Vagina (tissue), 2 donors: ENCODE data around the gene COL5A1. TPM values are rescaled to one million over a fixed set of nuclear protein-coding genes. Genes with fewer than 3 reads are reported as not detected.

Experiments
- DNase-seq, 2 donors: peaks; one replicate each; pipeline ENCODE4 v3.0.0-alpha.2; 2017; ENCODE audit errors: extremely low spot score in 2 of 2
- H3K27ac ChIP-seq: fragments of 200-600 bp; sonication (generic); one replicate; pipeline ENCODE4 v1.5.1; 2019
- H3K27me3 ChIP-seq: fragments of 200-600 bp; sonication (generic); one replicate; pipeline ENCODE4 v1.5.1; 2019
- H3K36me3 ChIP-seq, 2 donors: fragments of 200-600 bp; sonication (generic); one replicate each; pipeline ENCODE4 v1.5.1; 2017 to 2019
- H3K4me1 ChIP-seq: fragments of 200-600 bp; sonication (generic); one replicate; pipeline ENCODE4 v1.5.1; 2019
- H3K4me3 ChIP-seq, 2 donors: fragments of 200-600 bp; sonication (generic); 1 replicate in 1 of 2; 2 replicates in 1 of 2; pipeline ENCODE4 v1.5.1; 2016 to 2019
- H3K9me3 ChIP-seq: fragments of 200-600 bp; sonication (generic); one replicate; pipeline ENCODE4 v1.5.1; 2019
- POLR2A ChIP-seq, 2 donors: fragments of 450-650 bp; IDR thresholded peaks; one replicate each; pipeline ENCODE4 v1.6.1; 2017; ENCODE audit warnings: antibody characterized with exemption in 2 of 2, mild to moderate bottlenecking in 2 of 2, moderate library complexity in 2 of 2
- POLR2AphosphoS5 ChIP-seq, 2 donors: sonication (generic); formaldehyde crosslinking; IDR thresholded peaks; one replicate each; pipeline ENCODE4 v1.9.0; 2017; ENCODE audit warnings: antibody characterized with exemption in 2 of 2, mild to moderate bottlenecking in 2 of 2, low read depth in 1 of 2; ENCODE audit not compliant: insufficient read depth in 1 of 2
- intact Hi-C: fragments of 100-400 bp; cut with DNase I; formaldehyde crosslinking; loops from one replicate; pipeline ENCODE4 v1.15.1; 2023
- total RNA-seq: library from RNA; depleted of rRNA; stranded (reverse); fragments of >200 nt; gene quantifications from one replicate; pipeline ENCODE4 v1.2.3, GENCODE V29; 2016
- TF ChIP-seq, protein P1 (sequence below), 3 experiments: fragments of 450-650 bp in 2 of 3; fragments of 200-600 bp in 1 of 3; sonication (generic) in 1 of 3; IDR thresholded peaks; one replicate each; pipeline ENCODE4 v1.5.1; 2017 to 2019; ENCODE audit warnings: antibody characterized with exemption in 3 of 3, mild to moderate bottlenecking in 2 of 3, moderate library complexity in 2 of 3

COL5A1 gene
- total RNA-seq, 1 donor from 2014 or later = 36.6 TPM

DNA sequence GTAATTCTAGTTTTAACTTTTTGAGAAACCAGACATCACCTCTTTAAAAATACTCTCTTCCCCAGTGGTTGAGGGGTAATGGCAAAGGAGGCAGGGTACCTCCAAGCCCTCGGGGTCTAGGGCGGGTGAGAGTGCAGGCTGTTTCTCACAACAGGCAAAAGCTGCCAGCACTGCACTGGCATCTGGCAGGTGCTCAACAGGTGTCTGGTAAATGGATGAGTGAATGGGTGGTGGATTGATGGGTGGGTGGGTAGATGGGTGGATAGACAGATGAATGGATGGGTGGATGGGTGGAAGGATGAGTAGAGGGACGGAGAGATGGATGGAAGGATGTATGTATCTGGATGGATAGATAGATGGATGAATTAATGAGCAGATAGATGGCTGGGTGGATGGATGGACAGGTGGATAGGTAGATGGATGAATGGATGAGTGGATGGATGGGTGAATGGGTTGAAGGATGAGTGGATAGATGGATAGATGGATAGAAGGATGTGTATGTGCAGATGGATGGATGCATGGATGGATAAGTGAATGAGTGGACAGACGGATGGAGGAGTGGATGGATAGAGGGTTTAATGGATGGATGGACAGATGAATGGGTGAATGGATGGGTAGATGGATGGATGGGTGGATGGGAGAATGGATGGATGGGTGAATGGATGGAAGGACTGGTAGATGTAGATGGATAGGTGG, 84.6 kb downstream of the COL5A1 start:
- DNase-seq = no peak
- Histone ChIP-seq H3K36me3 (peaks cover 0 to 8% of the 10 kb centered on the region in 2 donors), H3K4me3 (no peak overlapping the region), H3K4me1 (peaks cover 54% of the 10 kb centered on the region), H3K9me3 (no peaks in the 10 kb centered on the region), H3K27me3 (no peaks in the 10 kb centered on the region), H3K27ac (no peak overlapping the region)
- no peak for TF ChIP-seq POLR2AphosphoS5 (IDR thresholded peaks at IDR 0.05; ENCODE audit: insufficient read depth in 1 of 2, low read depth in 1 of 2)
- TF ChIP-seq, protein P1, sequence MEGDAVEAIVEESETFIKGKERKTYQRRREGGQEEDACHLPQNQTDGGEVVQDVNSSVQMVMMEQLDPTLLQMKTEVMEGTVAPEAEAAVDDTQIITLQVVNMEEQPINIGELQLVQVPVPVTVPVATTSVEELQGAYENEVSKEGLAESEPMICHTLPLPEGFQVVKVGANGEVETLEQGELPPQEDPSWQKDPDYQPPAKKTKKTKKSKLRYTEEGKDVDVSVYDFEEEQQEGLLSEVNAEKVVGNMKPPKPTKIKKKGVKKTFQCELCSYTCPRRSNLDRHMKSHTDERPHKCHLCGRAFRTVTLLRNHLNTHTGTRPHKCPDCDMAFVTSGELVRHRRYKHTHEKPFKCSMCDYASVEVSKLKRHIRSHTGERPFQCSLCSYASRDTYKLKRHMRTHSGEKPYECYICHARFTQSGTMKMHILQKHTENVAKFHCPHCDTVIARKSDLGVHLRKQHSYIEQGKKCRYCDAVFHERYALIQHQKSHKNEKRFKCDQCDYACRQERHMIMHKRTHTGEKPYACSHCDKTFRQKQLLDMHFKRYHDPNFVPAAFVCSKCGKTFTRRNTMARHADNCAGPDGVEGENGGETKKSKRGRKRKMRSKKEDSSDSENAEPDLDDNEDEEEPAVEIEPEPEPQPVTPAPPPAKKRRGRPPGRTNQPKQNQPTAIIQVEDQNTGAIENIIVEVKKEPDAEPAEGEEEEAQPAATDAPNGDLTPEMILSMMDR (IDR thresholded peaks at IDR 0.05) = no peak
- TF ChIP-seq POLR2A (IDR thresholded peaks at IDR 0.05) = no peak
- intact Hi-C loops = no loop called here

DNA sequence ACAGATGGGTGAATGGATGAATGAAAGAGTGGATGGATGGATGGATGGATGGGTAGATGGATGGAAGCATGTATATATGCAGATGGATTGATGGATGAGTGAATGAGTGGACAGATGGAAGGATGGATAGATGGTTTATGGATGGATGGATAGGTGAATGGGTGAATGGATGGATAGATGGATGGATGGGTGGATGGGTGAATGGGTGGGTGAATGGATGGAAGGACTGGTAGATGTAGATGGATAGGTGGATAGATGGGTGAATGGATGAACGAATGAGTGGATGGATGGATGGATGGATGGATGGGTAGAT, 85.1 kb downstream of the COL5A1 start:
- Histone ChIP-seq H3K4me1 (peaks cover 54% of the 10 kb centered on the region), H3K4me3 (no peak overlapping the region)
- intact Hi-C loops = no loop called here

DNA sequence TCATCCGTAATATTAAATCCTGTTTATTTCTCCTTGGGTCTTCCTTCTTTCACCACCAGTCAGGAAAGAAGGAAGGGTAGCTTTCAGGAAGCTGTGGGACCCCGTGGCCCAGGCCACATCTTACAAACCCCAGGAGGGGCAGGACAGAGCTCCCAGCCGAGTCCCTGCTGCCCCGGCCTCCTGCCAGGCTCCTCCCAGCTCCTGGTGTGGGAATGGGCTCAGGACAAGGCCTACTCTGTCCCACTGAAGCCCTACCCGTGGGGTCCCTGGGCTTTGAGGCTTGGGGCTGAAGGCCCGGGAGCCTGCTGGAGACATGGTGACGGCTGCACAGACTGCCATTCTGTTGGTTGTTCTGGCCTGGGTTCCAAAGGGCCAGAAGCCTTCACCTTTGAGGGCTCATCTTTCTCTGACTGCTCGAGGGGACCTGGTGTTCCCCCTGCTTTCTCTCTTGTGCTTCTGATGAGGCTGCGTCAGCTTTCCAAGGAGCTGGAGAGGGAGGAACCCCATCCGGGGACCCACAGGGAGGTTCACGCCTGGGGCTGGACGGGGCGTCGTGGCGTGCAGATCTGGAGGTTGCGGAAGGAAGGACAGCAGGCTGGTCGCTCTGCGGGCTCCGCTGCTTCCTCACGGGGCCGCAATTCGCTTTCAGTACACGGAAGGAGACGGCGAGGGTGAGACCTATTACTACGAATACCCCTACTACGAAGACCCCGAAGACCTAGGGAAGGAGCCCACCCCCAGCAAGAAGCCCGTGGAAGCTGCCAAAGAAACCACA, 86.6 kb downstream of the COL5A1 start:
- DNase-seq = no peak
- no peak overlapping the region for H3K27ac ChIP-seq
- H3K27me3 ChIP-seq = no peaks in the 10 kb centered on the region
- intact Hi-C loops = no loop called here
- no peaks in the 10 kb centered on the region for H3K9me3 ChIP-seq
- H3K36me3 ChIP-seq = peaks cover 0 to 8% of the 10 kb centered on the region in 2 donors
- TF ChIP-seq, protein P1 (IDR thresholded peaks at IDR 0.05) = no peak
- no peak for TF ChIP-seq POLR2AphosphoS5 (IDR thresholded peaks at IDR 0.05; ENCODE audit: insufficient read depth in 1 of 2, low read depth in 1 of 2)
- TF ChIP-seq POLR2A (IDR thresholded peaks at IDR 0.05) = no peak
- peaks cover 53% of the 10 kb centered on the region for H3K4me1 ChIP-seq
- H3K4me3 ChIP-seq = no peak overlapping the region

More for the DNA sequence above, 85.1 kb downstream of the COL5A1 start:
- Histone ChIP-seq H3K27me3 (no peaks in the 10 kb centered on the region), H3K36me3 (peaks cover 0 to 8% of the 10 kb centered on the region in 2 donors), H3K27ac (no peak overlapping the region), H3K9me3 (no peaks in the 10 kb centered on the region)
- no peak for TF ChIP-seq POLR2AphosphoS5 (IDR thresholded peaks at IDR 0.05; ENCODE audit: insufficient read depth in 1 of 2, low read depth in 1 of 2)
- TF ChIP-seq POLR2A (IDR thresholded peaks at IDR 0.05) = no peak
- no peak for DNase-seq

DNA sequence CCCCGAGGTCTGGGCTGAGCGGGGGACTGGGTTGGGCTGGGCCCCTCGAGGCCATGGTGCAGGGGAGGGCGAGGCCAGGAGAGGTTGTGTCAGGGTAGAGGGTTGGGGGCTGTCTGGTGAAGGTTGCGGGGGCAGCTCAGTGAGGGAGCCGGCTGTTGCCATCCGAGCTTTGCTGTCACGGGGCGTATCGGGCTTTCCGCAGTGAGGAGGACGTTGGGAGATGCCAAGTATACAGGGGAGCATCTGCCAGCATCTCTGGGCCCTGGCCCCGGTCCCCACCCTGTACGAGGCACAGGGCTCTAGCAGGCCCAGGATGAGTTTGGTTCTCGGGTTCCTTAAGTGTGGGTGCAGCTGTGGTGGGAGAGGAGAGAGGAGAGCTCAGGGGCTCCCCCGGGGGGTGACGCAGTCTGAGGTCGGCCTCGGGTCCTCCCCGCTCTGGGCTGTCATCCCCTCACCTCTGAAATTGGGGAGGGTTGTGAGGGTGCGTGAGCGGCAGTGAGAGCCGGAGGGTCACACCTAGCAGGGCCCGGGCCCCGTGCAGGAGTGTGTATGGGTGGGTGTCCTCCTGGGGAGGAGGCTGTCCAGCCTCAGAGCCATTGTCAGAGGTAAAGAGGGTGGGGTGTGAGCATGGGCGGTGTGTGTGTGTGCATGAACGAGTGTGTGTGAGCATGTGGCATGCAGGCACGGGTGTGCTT, 87.3 kb downstream of the COL5A1 start:
- Histone ChIP-seq H3K4me1 (peaks cover 53% of the 10 kb centered on the region), H3K4me3 (no peak overlapping the region), H3K9me3 (no peaks in the 10 kb centered on the region), H3K27me3 (no peaks in the 10 kb centered on the region), H3K27ac (peak overlapping the region; percentile 45), H3K36me3 (peaks cover 0 to 8% of the 10 kb centered on the region in 2 donors)
- intact Hi-C loops = no loop called here
- no peak for TF ChIP-seq POLR2A (IDR thresholded peaks at IDR 0.05)
- DNase-seq = no peak

DNA sequence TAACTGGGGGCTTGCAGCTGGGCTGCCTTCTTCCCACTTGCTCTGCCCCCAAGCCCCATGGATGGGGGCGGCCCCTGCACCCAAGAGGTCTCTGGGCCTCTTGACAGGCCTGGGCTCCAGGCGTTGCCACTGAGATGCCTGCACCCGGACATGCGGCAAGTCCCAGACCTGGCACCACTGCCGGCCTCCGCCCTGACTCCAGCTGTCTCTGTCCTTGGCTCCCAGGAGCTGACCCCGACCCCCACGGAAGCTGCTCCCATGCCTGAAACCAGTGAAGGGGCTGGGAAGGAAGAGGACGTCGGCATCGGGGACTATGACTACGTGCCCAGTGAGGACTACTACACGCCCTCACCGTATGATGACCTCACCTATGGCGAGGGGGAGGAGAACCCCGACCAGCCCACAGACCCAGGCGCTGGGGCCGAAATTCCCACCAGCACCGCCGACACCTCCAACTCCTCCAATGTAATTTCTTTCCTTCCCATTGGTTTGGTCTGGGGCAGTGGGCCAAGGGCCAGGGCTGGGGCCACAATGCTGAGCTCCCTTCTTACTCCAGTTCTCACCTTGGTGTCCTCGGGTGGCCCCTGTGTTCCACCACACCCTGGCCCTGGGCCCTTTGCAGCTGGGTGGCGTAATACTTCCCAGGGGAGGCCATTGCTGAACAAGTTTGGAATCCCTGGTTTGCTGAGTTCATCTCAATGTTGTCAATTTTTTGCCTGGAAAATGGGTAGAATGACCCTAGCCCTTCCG, 88.6 kb downstream of the COL5A1 start:
- peak in 1 of 2 donors; percentile 43 for TF ChIP-seq POLR2AphosphoS5 (IDR thresholded peaks at IDR 0.05; ENCODE audit: insufficient read depth in 1 of 2, low read depth in 1 of 2)
- TF ChIP-seq, protein P1 (IDR thresholded peaks at IDR 0.05) = no peak
- peak overlapping the region; percentile 81 for H3K27ac ChIP-seq
- H3K4me3 ChIP-seq = no peak overlapping the region
- no peak for DNase-seq
- H3K27me3 ChIP-seq = no peaks in the 10 kb centered on the region
- no peaks in the 10 kb centered on the region for H3K9me3 ChIP-seq
- H3K4me1 ChIP-seq = peaks cover 53% of the 10 kb centered on the region
- intact Hi-C loops = no loop called here
- H3K36me3 ChIP-seq = peaks cover 0 to 8% of the 10 kb centered on the region in 2 donors
